ENCODE data around the gene HS3ST6. TPM values are rescaled to one million over a fixed set of nuclear protein-coding genes. Genes with fewer than 3 reads are reported as not detected.

HS3ST6 gene
- total RNA-seq, 1 experiment from 2014 or later = not detected

- no peaks in the 10 kb centered on the region for H3K9me2 ChIP-seq (replicated peaks; ENCODE audit: low read length)
- no peaks in the 10 kb centered on the region for H3K4me1 ChIP-seq (ENCODE audit: insufficient read depth, low read length)
- DNase-seq (no peak), ATAC-seq (no peak)
- no peaks in the 10 kb centered on the region for H3K79me2 ChIP-seq (ENCODE audit: low read length)
- H3K27ac ChIP-seq (ENCODE audit: low read length) = no peak overlapping the region
- CTCF ChIA-PET = no interaction called here
- no peak overlapping the region for H2AFZ ChIP-seq (ENCODE audit: low read length)
- BruUV-seq (replicated peaks) = no TSS peak
- H3K9me3 ChIP-seq (ENCODE audit: low read length) = no peaks in the 10 kb centered on the region
- intact Hi-C loops (cut with micrococcal nuclease) = no loop called here
- no peak overlapping the region for H3K9ac ChIP-seq (ENCODE audit: low read length)
- no peak overlapping the region for H3K4me2 ChIP-seq (ENCODE audit: low read length)
- POLR2A ChIA-PET (ENCODE audit: unreplicated experiment) = no interaction called here
- no peaks in the 10 kb centered on the region for H3F3A ChIP-seq (ENCODE audit: low read length, unreplicated experiment)
- TF ChIP-seq EZH2 (IDR thresholded peaks at IDR 0.05; ENCODE audit: low read length, unreplicated experiment) (no peak), EZH2phosphoT487 (IDR thresholded peaks at IDR 0.05; ENCODE audit: borderline replicate concordance, low read length) (no peak)
- TF ChIP-seq, protein P1, sequence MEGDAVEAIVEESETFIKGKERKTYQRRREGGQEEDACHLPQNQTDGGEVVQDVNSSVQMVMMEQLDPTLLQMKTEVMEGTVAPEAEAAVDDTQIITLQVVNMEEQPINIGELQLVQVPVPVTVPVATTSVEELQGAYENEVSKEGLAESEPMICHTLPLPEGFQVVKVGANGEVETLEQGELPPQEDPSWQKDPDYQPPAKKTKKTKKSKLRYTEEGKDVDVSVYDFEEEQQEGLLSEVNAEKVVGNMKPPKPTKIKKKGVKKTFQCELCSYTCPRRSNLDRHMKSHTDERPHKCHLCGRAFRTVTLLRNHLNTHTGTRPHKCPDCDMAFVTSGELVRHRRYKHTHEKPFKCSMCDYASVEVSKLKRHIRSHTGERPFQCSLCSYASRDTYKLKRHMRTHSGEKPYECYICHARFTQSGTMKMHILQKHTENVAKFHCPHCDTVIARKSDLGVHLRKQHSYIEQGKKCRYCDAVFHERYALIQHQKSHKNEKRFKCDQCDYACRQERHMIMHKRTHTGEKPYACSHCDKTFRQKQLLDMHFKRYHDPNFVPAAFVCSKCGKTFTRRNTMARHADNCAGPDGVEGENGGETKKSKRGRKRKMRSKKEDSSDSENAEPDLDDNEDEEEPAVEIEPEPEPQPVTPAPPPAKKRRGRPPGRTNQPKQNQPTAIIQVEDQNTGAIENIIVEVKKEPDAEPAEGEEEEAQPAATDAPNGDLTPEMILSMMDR (conservative IDR thresholded peaks at IDR 0.05; ENCODE audit: low read depth, low read length) = no peak
- no peaks in the 10 kb centered on the region for H3K27me3 ChIP-seq (ENCODE audit: low read length)
- no peak overlapping the region for H3K4me3 ChIP-seq (ENCODE audit: low read length)
- no peaks in the 10 kb centered on the region for H4K20me1 ChIP-seq (ENCODE audit: low read length)
- H3K36me3 ChIP-seq (ENCODE audit: low read depth, low read length) = no peaks in the 10 kb centered on the region
Observed at GRCh38 chr16:1953734-1954133, 35.5 kb upstream of the HS3ST6 start.

GRCh38 chr16:1950559-1950958 is 32.3 kb upstream of the HS3ST6 start:
- ChIA-PET POLR2A (ENCODE audit: unreplicated experiment) (no interaction called here), CTCF (no interaction called here)
- Histone ChIP-seq H3K4me1 (ENCODE audit: insufficient read depth, low read length) (no peaks in the 10 kb centered on the region), H3K9me2 (replicated peaks; ENCODE audit: low read length) (no peaks in the 10 kb centered on the region), H3K36me3 (ENCODE audit: low read depth, low read length) (no peaks in the 10 kb centered on the region), H4K20me1 (ENCODE audit: low read length) (no peaks in the 10 kb centered on the region), H3K9ac (ENCODE audit: low read length) (no peak overlapping the region), H3K9me3 (ENCODE audit: low read length) (no peaks in the 10 kb centered on the region), H3K27ac (ENCODE audit: low read length) (no peak overlapping the region), H3K4me2 (ENCODE audit: low read length) (no peak overlapping the region), H3K27me3 (ENCODE audit: low read length) (no peaks in the 10 kb centered on the region), H3K4me3 (ENCODE audit: low read length) (no peak overlapping the region), H2AFZ (ENCODE audit: low read length) (no peak overlapping the region), H3K79me2 (ENCODE audit: low read length) (no peaks in the 10 kb centered on the region), H3F3A (ENCODE audit: low read length, unreplicated experiment) (no peaks in the 10 kb centered on the region)
- TF ChIP-seq EZH2 (IDR thresholded peaks at IDR 0.05; ENCODE audit: low read length, unreplicated experiment) (no peak), EZH2phosphoT487 (IDR thresholded peaks at IDR 0.05; ENCODE audit: borderline replicate concordance, low read length) (no peak)
- TF ChIP-seq, protein P1 (conservative IDR thresholded peaks at IDR 0.05; ENCODE audit: low read depth, low read length) = no peak
- ATAC-seq = no peak
- intact Hi-C loops (cut with micrococcal nuclease) = no loop called here
- no peak for DNase-seq
- no TSS peak for BruUV-seq (replicated peaks)

DNA sequence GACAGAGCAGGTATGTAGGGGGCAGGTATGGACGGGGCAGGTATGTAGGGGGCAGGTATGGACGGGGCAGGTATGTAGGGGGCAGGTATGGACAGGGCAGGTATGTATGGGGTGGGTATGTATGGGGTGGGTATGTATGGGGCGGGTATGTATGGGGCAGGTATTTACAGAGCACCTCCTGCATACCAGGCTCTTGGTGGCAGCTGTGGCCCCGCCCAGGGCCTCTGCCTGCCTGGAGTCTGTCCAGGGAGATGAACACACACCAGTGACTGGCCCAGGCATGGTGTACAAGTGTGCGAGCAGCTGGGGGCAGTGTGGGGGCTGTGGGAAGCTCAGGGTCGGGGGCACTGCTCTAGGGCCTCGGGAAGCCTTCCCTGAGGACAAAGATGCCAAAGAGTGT is 31.8 kb upstream of the HS3ST6 start:
- no peak overlapping the region for H3K27ac ChIP-seq (ENCODE audit: low read length)
- H3K4me3 ChIP-seq (ENCODE audit: low read length) = no peak overlapping the region
- H3K9me2 ChIP-seq (replicated peaks; ENCODE audit: low read length) = no peaks in the 10 kb centered on the region
- H3K9ac ChIP-seq (ENCODE audit: low read length) = no peak overlapping the region
- intact Hi-C loops (cut with micrococcal nuclease) = no loop called here
- H3K9me3 ChIP-seq (ENCODE audit: low read length) = no peaks in the 10 kb centered on the region
- no peaks in the 10 kb centered on the region for H3K4me1 ChIP-seq (ENCODE audit: insufficient read depth, low read length)
- TF ChIP-seq EZH2 (IDR thresholded peaks at IDR 0.05; ENCODE audit: low read length, unreplicated experiment) (no peak), EZH2phosphoT487 (IDR thresholded peaks at IDR 0.05; ENCODE audit: borderline replicate concordance, low read length) (no peak)
- TF ChIP-seq, protein P1 (conservative IDR thresholded peaks at IDR 0.05; ENCODE audit: low read depth, low read length) = no peak
- DNase-seq (no peak), ATAC-seq (0 out of 2 replicates have a peak, but pooled peaks have one; percentile 22)
- H4K20me1 ChIP-seq (ENCODE audit: low read length) = no peaks in the 10 kb centered on the region
- ChIA-PET POLR2A (ENCODE audit: unreplicated experiment) (no interaction called here), CTCF (no interaction called here)
- no peaks in the 10 kb centered on the region for H3K79me2 ChIP-seq (ENCODE audit: low read length)
- H3K27me3 ChIP-seq (ENCODE audit: low read length) = no peaks in the 10 kb centered on the region
- no TSS peak for BruUV-seq (replicated peaks)
- H3K4me2 ChIP-seq (ENCODE audit: low read length) = no peak overlapping the region
- H2AFZ ChIP-seq (ENCODE audit: low read length) = no peak overlapping the region
- no peaks in the 10 kb centered on the region for H3K36me3 ChIP-seq (ENCODE audit: low read depth, low read length)
- H3F3A ChIP-seq (ENCODE audit: low read length, unreplicated experiment) = no peaks in the 10 kb centered on the region
